Fibroblast of pulmonary artery (primary cell): ENCODE measurements around the gene RAB37.

ENCODE experiments used
- DNase-seq: peaks from one replicate; pipeline ENCODE4 v3.0.0-alpha.2; 2010; ENCODE audit warnings: low read depth
- H3K4me3 ChIP-seq: replicated peaks from 2 replicates; pipeline ENCODE4 v1.5.1; 2011; ENCODE audit warnings: low read depth, mild to moderate bottlenecking, control low read depth, low read length, moderate library complexity
- CTCF ChIP-seq: IDR thresholded peaks from 2 replicates; pipeline ENCODE4 v1.5.1; 2011; ENCODE audit warnings: mild to moderate bottlenecking, control low read depth, low read length, inconsistent platforms; ENCODE audit errors: missing control alignments

RAB37 gene

GRCh38 chr17:74698069-74698468 is 39.0 kb upstream of the RAB37 start:
- no peak for TF ChIP-seq CTCF
- no peak for DNase-seq
- no peak overlapping the region for H3K4me3 ChIP-seq

- H3K4me3 ChIP-seq: no peak overlapping the region
- no peak for TF ChIP-seq CTCF
- DNase-seq: no peak
These were observed 37.8 kb upstream of the RAB37 start for GRCh38 chr17:74699236-74699635.

- no peak overlapping the region for H3K4me3 ChIP-seq
- no peak for DNase-seq
- no peak for TF ChIP-seq CTCF
These were observed 34.8 kb upstream of the RAB37 start for GRCh38 chr17:74702116-74702871.

- TF ChIP-seq CTCF: no peak
- no peak for DNase-seq
- H3K4me3 ChIP-seq: no peak overlapping the region
These were observed 33.7 kb upstream of the RAB37 start for GRCh38 chr17:74703311-74703710.

- no peak overlapping the region for H3K4me3 ChIP-seq
- no peak for DNase-seq
- TF ChIP-seq CTCF: no peak
These were observed 32.5 kb upstream of the RAB37 start for GRCh38 chr17:74704544-74704943.

GRCh38 chr17:74711058-74711824 is 25.8 kb upstream of the RAB37 start:
- H3K4me3 ChIP-seq: no peak overlapping the region
- no peak for TF ChIP-seq CTCF
- DNase-seq: no peak
